ENCODE results near the gene LDB1. TPM values are rescaled to one million over a fixed set of nuclear protein-coding genes. Genes with fewer than 3 reads are reported as not detected.

Gene LDB1
- total and polyA plus RNA-seq, 2 of the 13 experiments (the other 11 are each of a cell fraction or from before 2014, with no cell fraction given): 17.2 to 45.5 TPM

- TF ChIP-seq MAFG (CRISPR knock-in tag; IDR thresholded peaks at IDR 0.05): no peak
- no peak for TF ChIP-seq SNAPC5 (CRISPR knock-in tag; IDR thresholded peaks at IDR 0.05; ENCODE audit: borderline replicate concordance)
- TF ChIP-seq SNAPC2 (CRISPR knock-in tag; IDR thresholded peaks at IDR 0.05): peak; percentile 62; the same call in 1 of the 2 replicates
- TF ChIP-seq, protein P1, sequence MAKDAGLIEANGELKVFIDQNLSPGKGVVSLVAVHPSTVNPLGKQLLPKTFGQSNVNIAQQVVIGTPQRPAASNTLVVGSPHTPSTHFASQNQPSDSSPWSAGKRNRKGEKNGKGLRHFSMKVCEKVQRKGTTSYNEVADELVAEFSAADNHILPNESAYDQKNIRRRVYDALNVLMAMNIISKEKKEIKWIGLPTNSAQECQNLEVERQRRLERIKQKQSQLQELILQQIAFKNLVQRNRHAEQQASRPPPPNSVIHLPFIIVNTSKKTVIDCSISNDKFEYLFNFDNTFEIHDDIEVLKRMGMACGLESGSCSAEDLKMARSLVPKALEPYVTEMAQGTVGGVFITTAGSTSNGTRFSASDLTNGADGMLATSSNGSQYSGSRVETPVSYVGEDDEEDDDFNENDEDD (CRISPR knock-in tag; IDR thresholded peaks at IDR 0.05; ENCODE audit: borderline replicate concordance): peak; percentile 30; the same call in 1 of the 2 replicates
- no peak for TF ChIP-seq FOSL2 (CRISPR knock-in tag; IDR thresholded peaks at IDR 0.05)
- TF ChIP-seq, protein P2, sequence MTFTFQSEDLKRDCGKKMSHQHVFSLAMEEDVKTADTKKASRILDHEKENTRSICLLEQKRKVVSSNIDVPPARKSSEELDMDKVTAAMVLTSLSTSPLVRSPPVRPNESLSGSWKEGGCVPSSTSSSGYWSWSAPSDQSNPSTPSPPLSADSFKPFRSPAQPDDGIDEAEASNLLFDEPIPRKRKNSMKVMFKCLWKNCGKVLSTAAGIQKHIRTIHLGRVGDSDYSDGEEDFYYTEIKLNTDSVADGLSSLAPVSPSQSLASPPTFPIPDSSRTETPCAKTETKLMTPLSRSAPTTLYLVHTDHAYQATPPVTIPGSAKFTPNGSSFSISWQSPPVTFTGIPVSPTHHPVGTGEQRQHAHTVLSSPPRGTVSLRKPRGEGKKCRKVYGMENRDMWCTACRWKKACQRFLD (CRISPR knock-in tag; IDR thresholded peaks at IDR 0.05; ENCODE audit: borderline replicate concordance): no peak
- TF ChIP-seq NFRKB (IDR thresholded peaks at IDR 0.05): no peak
- 0 out of 2 replicates have a peak, but pooled peaks have one; percentile 67 for TF ChIP-seq SMAD3 (CRISPR knock-in tag; IDR thresholded peaks at IDR 0.05)
- no peak for TF ChIP-seq ZC3H13 (CRISPR knock-in tag; IDR thresholded peaks at IDR 0.05)
- TF ChIP-seq TOPORS (CRISPR knock-in tag; IDR thresholded peaks at IDR 0.05): no peak
- no peak for TF ChIP-seq ZBTB7A (CRISPR knock-in tag; IDR thresholded peaks at IDR 0.05)
- TF ChIP-seq ATM (IDR thresholded peaks at IDR 0.05; ENCODE audit: borderline replicate concordance): no peak
- no peak for TF ChIP-seq FOXA3 (CRISPR knock-in tag; IDR thresholded peaks at IDR 0.05)
- TF ChIP-seq TSC22D2 (CRISPR knock-in tag; IDR thresholded peaks at IDR 0.05; ENCODE audit: borderline replicate concordance): no peak
- TF ChIP-seq RORA (CRISPR knock-in tag; IDR thresholded peaks at IDR 0.05): no peak
- no peak for TF ChIP-seq ZNF136 (CRISPR knock-in tag; IDR thresholded peaks at IDR 0.05; ENCODE audit: low read depth)
- no peak for TF ChIP-seq REL (CRISPR knock-in tag; conservative IDR thresholded peaks at IDR 0.05)
- no peak for TF ChIP-seq ZNF614 (CRISPR knock-in tag; IDR thresholded peaks at IDR 0.05; ENCODE audit: borderline replicate concordance)
- TF ChIP-seq MXI1 (IDR thresholded peaks at IDR 0.05; ENCODE audit: borderline replicate concordance, low read depth, low read length): no peak
- TF ChIP-seq ZNF468 (CRISPR knock-in tag; IDR thresholded peaks at IDR 0.05): no peak
- TF ChIP-seq ZNF691 (CRISPR knock-in tag; IDR thresholded peaks at IDR 0.05; ENCODE audit: borderline replicate concordance, low read depth): no peak
- TF ChIP-seq ZNF709 (CRISPR knock-in tag; IDR thresholded peaks at IDR 0.05): 0 out of 2 replicates have a peak, but pooled peaks have one; percentile 41
- no peak for TF ChIP-seq ZNF550 (CRISPR knock-in tag; IDR thresholded peaks at IDR 0.05; ENCODE audit: borderline replicate concordance)
- no peak for TF ChIP-seq CERS6 (CRISPR knock-in tag; IDR thresholded peaks at IDR 0.05)
- peak; percentile 70 for TF ChIP-seq ZFX (CRISPR knock-in tag; IDR thresholded peaks at IDR 0.05; ENCODE audit: low read depth)
- no peak for TF ChIP-seq ADNP (CRISPR knock-in tag; IDR thresholded peaks at IDR 0.05)
- no peak for TF ChIP-seq ONECUT2 (CRISPR knock-in tag; IDR thresholded peaks at IDR 0.05)
- no peak for TF ChIP-seq CBX5 (CRISPR knock-in tag; IDR thresholded peaks at IDR 0.05; ENCODE audit: borderline replicate concordance)
These were observed 2.6 kb downstream of the LDB1 start (continued) for GRCh38 chr10:102117391-102118159.
